Colonic mucosa (tissue), 4 donors: ENCODE results near the gene LRRC42. TPM values are rescaled to one million over a fixed set of nuclear protein-coding genes. Genes with fewer than 3 reads are reported as not detected.

ENCODE experiments used
- DNase-seq: peaks from one replicate; pipeline ENCODE4 v3.0.0-alpha.2; 2020
- H3K27ac ChIP-seq: fragments of 200-600 bp; one replicate; pipeline ENCODE4 v1.8.0; 2021
- H3K27me3 ChIP-seq: fragments of 200-600 bp; one replicate; pipeline ENCODE4 v1.8.0; 2021
- H3K36me3 ChIP-seq: fragments of 200-600 bp; one replicate; pipeline ENCODE4 v1.8.0; 2021
- H3K4me1 ChIP-seq: fragments of 200-600 bp; one replicate; pipeline ENCODE4 v1.8.0; 2021; ENCODE audit warnings: mild to moderate bottlenecking
- H3K4me3 ChIP-seq: fragments of 200-600 bp; one replicate; pipeline ENCODE4 v1.8.0; 2021
- H3K9ac ChIP-seq, 2 donors: one replicate each; pipeline ENCODE4 v1.7.0; 2013; ENCODE audit warnings: control low read depth in 2 of 2, low read depth in 2 of 2, low read length in 2 of 2
- H3K9me3 ChIP-seq: fragments of 200-600 bp; one replicate; pipeline ENCODE4 v1.8.0; 2021
- CTCF ChIP-seq: fragments of 200-600 bp; IDR thresholded peaks from one replicate; pipeline ENCODE4 v1.8.0; 2022; ENCODE audit warnings: antibody characterized with exemption, mild to moderate bottlenecking
- intact Hi-C: fragments of 100-400 bp; cut with DNase I; formaldehyde crosslinking; loops from one replicate; pipeline ENCODE4 v1.14.1; 2022
- total RNA-seq, 2 donors: library from RNA; stranded (reverse); fragmentation: NEBNext Ultra II Directional in 1 of 2; extraction: Animal tissue kit (Norgen Biotek cat#: 25700) in 1 of 2; gene quantifications; one replicate each; pipeline ENCODE4 v1.2.1, GENCODE V29; 2021
- donor health status: healthy.
- donor health status: DM: no; HTN: no; CAD: no.
- donor health status: DM: no; HTN: no; CAD: no.

Gene LRRC42
- total RNA-seq: 10 to 100 TPM; 23.2 to 24.8 TPM

- H3K4me1 ChIP-seq: peaks cover 3% of the 10 kb centered on the region
- peak within 1 kb of the TSS; percentile 73 for H3K4me3 ChIP-seq
- no peaks in the 10 kb centered on the region for H3K27me3 ChIP-seq
- no peaks in the 10 kb centered on the region for H3K9me3 ChIP-seq
- peak within 1 kb of the TSS; percentile 69 to 84 for H3K9ac ChIP-seq
- no peak for TF ChIP-seq CTCF
- no peaks in the 10 kb centered on the region for H3K36me3 ChIP-seq
- H3K27ac ChIP-seq: peak within 1 kb of the TSS; percentile 89
- no peak for DNase-seq
- intact Hi-C loops: loop anchor here (5.0 kb wide), 1 partner anchor 69 kb away; no protein-coding TSS in a partner anchor
Observed at GRCh38 chr1:53946252-53947171, at the start of gene LRRC42. LRRC42 (plus strand) TSS chr1:53946350; CDS start chr1:53952000, 5,650 bp downstream.

- no peak for DNase-seq
- Histone ChIP-seq H3K9ac (no peak overlapping the region), H3K36me3 (no peaks in the 10 kb centered on the region), H3K9me3 (no peaks in the 10 kb centered on the region), H3K27me3 (no peaks in the 10 kb centered on the region), H3K4me3 (no peak overlapping the region), H3K27ac (peak overlapping the region; percentile 38), H3K4me1 (peaks cover 6% of the 10 kb centered on the region)
- intact Hi-C loops: no loop called here
- no peak for TF ChIP-seq CTCF
Observed at GRCh38 chr1:53896635-53897229, 49.4 kb upstream of the LRRC42 start.

- Histone ChIP-seq H3K27me3 (no peaks in the 10 kb centered on the region), H3K4me3 (no peak overlapping the region), H3K4me1 (peaks cover 6% of the 10 kb centered on the region), H3K36me3 (no peaks in the 10 kb centered on the region), H3K27ac (peak overlapping the region; percentile 22), H3K9ac (peak overlapping the region in 1 of 2 donors; percentile 29), H3K9me3 (no peaks in the 10 kb centered on the region)
- no peak for DNase-seq
- no peak for TF ChIP-seq CTCF
- intact Hi-C loops: no loop called here
Observed at GRCh38 chr1:53899206-53899628, 46.9 kb upstream of the LRRC42 start.

- no peak overlapping the region for H3K9ac ChIP-seq
- H3K27ac ChIP-seq: no peak overlapping the region
- intact Hi-C loops: no loop called here
- peaks cover 6% of the 10 kb centered on the region for H3K4me1 ChIP-seq
- no peak for TF ChIP-seq CTCF
- no peaks in the 10 kb centered on the region for H3K36me3 ChIP-seq
- H3K27me3 ChIP-seq: no peaks in the 10 kb centered on the region
- H3K9me3 ChIP-seq: no peaks in the 10 kb centered on the region
- no peak for DNase-seq
- no peak overlapping the region for H3K4me3 ChIP-seq
Observed at GRCh38 chr1:53899708-53900107, 46.4 kb upstream of the LRRC42 start.

- no peak for TF ChIP-seq CTCF
- no peak for DNase-seq
- intact Hi-C loops: no loop called here
Observed at GRCh38 chr1:53902235-53903138, 43.7 kb upstream of the LRRC42 start.

More at GRCh38 chr1:53902235-53903138, 43.7 kb upstream of the LRRC42 start:
- H3K36me3 ChIP-seq: no peaks in the 10 kb centered on the region
- no peak overlapping the region for H3K4me3 ChIP-seq
- H3K27me3 ChIP-seq: no peaks in the 10 kb centered on the region
- no peak overlapping the region for H3K9ac ChIP-seq
- H3K4me1 ChIP-seq: peaks cover 6% of the 10 kb centered on the region
- no peaks in the 10 kb centered on the region for H3K9me3 ChIP-seq
- no peak overlapping the region for H3K27ac ChIP-seq
